GM13976 (cell line): Measurements from ENCODE around the gene PSMD5.

Experiments
- DNase-seq: peaks from one replicate; pipeline ENCODE4 v3.0.0; 2012; ENCODE audit warnings: low spot score
- CTCF ChIP-seq: IDR thresholded peaks from 2 replicates; pipeline ENCODE4 v1.5.1; 2012; ENCODE audit warnings: borderline replicate concordance, mild to moderate bottlenecking; ENCODE audit not compliant: insufficient read depth; ENCODE audit errors: extremely low read depth, missing control alignments, control extremely low read depth
- in situ Hi-C: fragments of 300-500 bp; cut with MboI; formaldehyde crosslinking; loops from one replicate; pipeline ENCODE4 v1.12.0; 2022; ENCODE audit warnings: low sequenced_read_pairs, mixed read lengths, inconsistent platforms; ENCODE audit not compliant: unreplicated experiment

The PSMD5 gene

GRCh38 chr9:120773256-120773655 is 69.5 kb downstream of the PSMD5 start:
- no peak for DNase-seq
- no peak for TF ChIP-seq CTCF
- in situ Hi-C loops: loop anchor here (25.0 kb wide), 2 partner anchors 289 to 614 kb away; partner anchors contain the start of genes C5 and CNTRL

- no peak for TF ChIP-seq CTCF
- no peak for DNase-seq
- in situ Hi-C loops: loop anchor here (25.0 kb wide), 2 partner anchors 291 to 616 kb away; partner anchors contain the start of genes C5 and CNTRL
Observed at GRCh38 chr9:120770931-120771330, 71.8 kb downstream of the PSMD5 start.

- no peak for TF ChIP-seq CTCF
- in situ Hi-C loops: loop anchor here (25.0 kb wide), 2 partner anchors 293 to 618 kb away; partner anchors contain the start of genes C5 and CNTRL
- no peak for DNase-seq
Observed at GRCh38 chr9:120768886-120769285, 73.8 kb downstream of the PSMD5 start.

- in situ Hi-C loops: loop anchor here (25.0 kb wide), 2 partner anchors 294 to 619 kb away; partner anchors contain the start of genes C5 and CNTRL
- DNase-seq: no peak
Observed at GRCh38 chr9:120768247-120768646, 74.5 kb downstream of the PSMD5 start.

GRCh38 chr9:120767451-120767850 is 75.3 kb downstream of the PSMD5 start:
- in situ Hi-C loops: loop anchor here (25.0 kb wide), 2 partner anchors 295 to 620 kb away; partner anchors contain the start of genes C5 and CNTRL
- no peak for TF ChIP-seq CTCF

More at GRCh38 chr9:120768247-120768646, 74.5 kb downstream of the PSMD5 start:
- TF ChIP-seq CTCF: no peak

More at GRCh38 chr9:120767451-120767850, 75.3 kb downstream of the PSMD5 start:
- no peak for DNase-seq
